ENCODE measurements around the gene GPHA2.
"Not testable (repeated sequence)": the region's sequence is repeated elsewhere in the genome, so short reads cannot be mapped to it uniquely, and the experiment has no call there.

GPHA2 gene

GRCh38 chr11:64935359-64936081, at the start of gene GPHA2:
GPHA2 (minus strand) TSS chr11:64935893; CDS start chr11:64935460, 433 bp downstream.
- no peak for DNase-seq (ENCODE audit: low read depth)

DNA sequence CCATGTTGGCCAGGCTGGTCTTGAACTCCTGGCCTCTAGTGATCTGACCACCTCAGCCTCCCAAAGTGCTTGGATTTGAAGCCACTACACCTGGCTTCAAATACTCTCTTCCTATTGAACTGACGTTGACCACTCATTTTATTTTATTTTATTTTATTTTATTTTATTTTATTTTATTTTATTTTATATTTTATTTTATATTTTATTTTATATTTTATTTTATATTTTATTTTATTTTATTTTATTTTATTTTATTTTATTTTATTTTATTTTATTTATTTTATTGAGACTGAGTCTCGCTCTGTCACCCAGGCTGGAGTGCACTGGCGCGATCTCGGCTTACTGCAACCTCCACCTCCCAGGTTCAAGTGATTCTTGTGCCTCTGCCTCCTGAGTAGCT, 47.6 kb upstream of the GPHA2 start:
- DNase-seq (ENCODE audit: low read depth) = not testable (repeated sequence)

- DNase-seq (ENCODE audit: low read depth) = no peak
Measured at GRCh38 chr11:64976651-64977050, 41.0 kb upstream of the GPHA2 start.

- no peak for DNase-seq (ENCODE audit: low read depth)
Measured at GRCh38 chr11:64974124-64974523, 38.4 kb upstream of the GPHA2 start.

GRCh38 chr11:64971421-64972233, 35.9 kb upstream of the GPHA2 start, which contains the start of gene MAJIN:
MAJIN (minus strand) TSS chr11:64972108; CDS start chr11:64959405, 12,703 bp downstream.
- DNase-seq (ENCODE audit: low read depth) = peak; percentile 71

DNA sequence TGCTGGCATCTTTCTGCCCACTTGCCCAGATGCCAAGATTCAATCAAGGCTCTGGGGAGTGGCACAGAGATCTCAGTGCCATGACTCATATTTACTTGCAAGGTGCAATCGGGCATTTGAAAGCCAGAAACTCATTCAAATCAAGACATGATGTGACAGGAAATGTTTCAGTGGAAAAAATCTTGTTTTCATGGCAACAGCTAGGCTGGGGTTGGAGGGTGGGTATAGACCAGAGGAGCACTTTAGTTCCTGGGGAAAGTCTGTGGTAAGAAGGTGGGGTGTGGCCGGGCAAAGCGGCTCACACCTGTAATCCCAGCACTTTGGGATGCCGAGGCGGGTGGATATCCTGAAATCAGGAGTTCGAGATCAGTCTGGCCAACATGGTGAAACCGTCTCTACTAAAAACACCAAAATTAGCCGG, 35.0 kb upstream of the GPHA2 start:
- DNase-seq (ENCODE audit: low read depth) = no peak

DNA sequence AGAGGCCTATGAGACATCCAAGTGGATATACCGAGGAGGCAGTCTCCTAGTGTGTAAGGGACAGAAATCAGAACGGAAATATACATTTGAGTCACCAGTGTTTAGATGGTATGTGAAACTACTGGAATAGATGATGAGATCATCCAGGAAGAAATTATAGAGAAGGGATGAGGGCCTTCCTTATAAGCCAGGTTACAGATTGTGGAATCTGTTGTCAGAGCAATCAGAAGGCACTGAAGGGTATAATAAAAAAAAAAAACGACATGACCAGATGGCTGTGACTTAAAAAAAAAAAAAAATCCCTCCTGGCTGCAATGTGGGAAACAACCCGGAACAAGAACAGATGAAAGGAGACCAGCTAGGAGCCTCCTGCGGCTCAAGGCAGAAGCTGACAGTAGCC, 33.5 kb upstream of the GPHA2 start:
- DNase-seq (ENCODE audit: low read depth) = no peak

GRCh38 chr11:64967375-64967774, 31.7 kb upstream of the GPHA2 start:
- DNase-seq (ENCODE audit: low read depth) = no peak

DNA sequence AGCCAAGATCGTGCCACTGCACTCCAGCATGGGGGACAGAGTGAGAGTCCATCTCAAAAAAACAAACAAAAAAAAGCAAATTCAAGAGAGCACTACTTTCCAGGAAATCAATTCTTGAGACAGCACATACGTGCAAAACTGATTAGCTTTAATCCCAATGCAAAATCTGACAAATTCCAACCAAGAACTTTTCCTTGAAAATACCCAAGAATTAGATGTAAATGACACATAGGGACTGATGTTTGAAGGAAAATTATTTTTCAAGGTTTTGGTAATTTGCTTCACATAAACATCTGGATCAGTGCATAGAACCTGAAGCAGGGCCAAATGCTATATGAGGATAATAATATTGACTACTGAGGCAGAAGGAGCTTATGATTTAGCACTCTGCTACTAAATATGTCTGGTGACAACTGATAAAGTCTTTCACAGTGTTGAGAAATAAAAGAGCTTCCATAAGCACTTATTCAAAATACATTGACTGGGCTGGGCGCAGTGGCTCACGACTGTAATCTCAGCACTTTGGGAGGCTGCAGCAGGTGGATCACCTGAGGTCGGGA, 27.5 kb upstream of the GPHA2 start:
- DNase-seq (ENCODE audit: low read depth) = no peak

GRCh38 chr11:64960719-64961118, 25.0 kb upstream of the GPHA2 start:
- no peak for DNase-seq (ENCODE audit: low read depth)

- DNase-seq (ENCODE audit: low read depth) = no peak
Measured at GRCh38 chr11:64959498-64959897, 23.8 kb upstream of the GPHA2 start.

DNA sequence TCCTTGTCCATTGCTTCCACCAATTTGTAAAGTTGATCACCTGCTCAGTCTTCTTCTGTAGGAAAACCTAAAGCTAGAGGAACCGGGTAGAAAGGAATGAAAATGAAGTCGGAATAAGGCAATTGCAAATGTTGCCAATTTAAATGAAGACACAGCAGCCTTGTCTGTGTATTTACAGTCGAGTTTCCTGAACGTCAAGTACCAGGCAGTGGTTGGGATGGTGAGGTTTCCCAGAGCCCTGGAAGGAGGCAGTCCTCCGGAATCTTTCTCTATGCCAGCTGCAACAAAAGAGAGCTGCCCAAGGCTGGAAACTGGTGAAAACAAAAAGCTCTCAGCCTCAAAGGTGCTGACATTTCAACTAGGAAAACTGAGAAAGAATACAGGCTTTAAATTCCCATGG, 18.5 kb upstream of the GPHA2 start:
- no peak for DNase-seq (ENCODE audit: low read depth)

GRCh38 chr11:64951529-64951928, 15.8 kb upstream of the GPHA2 start:
- no peak for DNase-seq (ENCODE audit: low read depth)

DNA sequence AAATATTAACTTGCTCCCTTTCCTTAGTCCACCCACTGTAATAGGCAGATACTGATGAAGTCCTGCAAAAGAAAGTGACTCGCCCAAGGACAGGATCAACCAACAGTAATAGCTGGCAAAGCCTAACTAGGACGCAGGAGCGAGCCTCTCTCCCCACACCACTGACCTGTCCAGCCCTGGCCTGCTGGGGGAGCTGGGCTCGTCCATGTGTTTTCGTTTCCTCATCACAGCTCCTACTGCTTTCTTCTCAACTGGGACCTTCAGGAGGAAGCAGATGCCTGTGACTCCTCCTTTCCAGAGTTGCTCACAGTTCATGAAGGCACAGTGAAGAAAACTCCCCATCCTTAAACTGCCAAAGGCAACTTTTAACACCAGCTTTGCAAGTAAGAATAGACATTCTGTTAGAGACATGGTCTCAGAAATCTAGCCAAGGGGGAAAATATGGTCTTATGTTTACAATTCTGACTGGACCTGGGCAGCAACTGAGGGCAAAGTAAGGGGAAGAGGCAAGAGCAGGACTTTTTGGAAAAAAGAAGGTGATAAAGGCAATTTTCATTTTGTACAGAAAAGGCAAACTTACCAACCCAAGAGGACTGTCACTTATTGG, 11.6 kb upstream of the GPHA2 start:
- no peak for DNase-seq (ENCODE audit: low read depth)

DNA sequence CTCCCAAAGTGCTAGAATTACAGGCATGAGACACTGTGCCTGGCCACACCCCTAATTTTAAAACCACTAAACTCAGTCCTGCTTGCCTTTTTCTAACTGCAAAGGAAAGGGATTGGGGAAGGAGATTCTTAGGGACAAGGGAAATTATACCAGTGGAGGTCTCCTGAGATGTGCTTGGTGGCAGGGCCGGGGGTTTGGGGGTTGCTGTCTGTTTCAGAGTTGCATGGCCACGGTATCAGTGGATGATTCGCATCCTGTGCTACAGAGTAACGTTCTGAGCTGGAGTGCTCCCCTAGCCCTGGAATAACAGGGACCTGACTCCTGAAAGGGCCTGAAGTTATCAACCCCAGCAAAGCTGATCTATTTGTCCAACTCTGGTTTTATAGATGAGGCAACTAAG, 846 bp upstream of the GPHA2 start:
- DNase-seq (ENCODE audit: low read depth) = no peak

DNA sequence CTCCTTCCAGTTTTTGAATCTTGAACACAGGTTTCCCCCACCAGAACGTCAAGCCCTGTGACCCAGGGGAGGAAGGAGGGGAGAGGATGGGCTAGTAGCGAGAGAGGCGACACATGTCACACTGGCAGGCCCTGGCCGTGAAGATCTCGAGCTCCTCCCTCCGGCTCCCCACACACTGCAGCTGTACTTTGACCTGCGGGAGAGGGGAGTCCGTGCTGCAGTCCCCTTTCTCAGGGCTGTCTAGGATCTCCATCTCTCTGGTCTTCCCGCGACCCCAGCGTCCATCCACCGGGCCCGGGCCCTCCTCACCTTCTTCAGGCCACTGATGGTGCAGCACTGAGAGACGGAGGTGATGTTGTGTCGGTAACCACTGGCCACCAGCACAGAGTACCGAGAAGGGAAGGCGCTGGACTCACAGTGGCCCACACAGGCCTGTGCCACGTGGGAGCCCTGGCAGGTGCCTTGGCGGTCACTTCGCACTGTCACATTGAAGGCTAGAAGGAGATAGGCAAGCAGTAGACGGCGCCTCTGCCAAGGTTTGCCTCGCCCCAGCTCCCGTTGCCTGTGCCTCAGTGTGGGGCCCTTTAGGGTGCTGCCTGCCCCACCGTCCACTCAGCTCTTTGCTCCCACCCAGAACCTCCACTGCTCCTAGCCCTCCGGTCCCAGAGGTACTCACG, 873 bp downstream of the GPHA2 start:
- no peak for DNase-seq (ENCODE audit: low read depth)

- no peak for DNase-seq (ENCODE audit: low read depth)
Measured at GRCh38 chr11:64933935-64934681, 1.6 kb downstream of the GPHA2 start.

DNA sequence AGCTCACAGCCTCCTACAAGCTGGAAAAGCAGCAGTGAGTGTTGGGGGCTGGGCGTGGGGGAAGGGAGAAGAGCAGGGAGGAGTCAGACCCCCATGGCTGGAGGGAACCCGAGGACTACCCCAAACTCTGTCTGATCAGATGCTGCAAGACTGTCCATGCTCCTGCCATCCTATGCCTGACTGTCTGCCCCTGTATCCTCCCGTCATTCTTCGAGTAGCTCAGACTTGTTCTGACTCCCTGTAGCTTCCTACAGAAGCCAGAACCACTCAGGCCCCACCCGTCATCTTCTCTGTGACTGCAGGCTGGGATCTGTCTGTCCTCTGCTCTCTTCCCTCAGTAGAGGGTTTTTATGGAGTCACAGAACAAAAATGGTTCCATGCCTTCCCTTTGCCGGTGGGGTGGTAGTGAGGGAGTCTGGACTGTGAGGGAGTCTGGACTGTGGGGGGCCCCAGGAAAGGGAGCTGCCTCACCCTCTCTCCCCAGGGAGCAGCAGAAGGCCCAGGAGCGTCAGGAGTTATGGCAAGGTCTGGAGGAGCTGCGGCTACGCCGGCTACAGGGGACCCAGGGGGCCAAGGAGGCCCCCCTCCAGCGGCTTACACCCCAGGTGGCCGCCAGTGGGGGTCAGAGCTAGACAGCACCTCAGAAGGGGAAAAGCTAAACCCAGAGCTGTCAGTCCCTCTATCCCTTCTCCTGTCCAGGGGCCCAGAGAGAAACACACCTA, 2.3 kb downstream of the GPHA2 start:
- DNase-seq (ENCODE audit: low read depth) = no peak

DNA sequence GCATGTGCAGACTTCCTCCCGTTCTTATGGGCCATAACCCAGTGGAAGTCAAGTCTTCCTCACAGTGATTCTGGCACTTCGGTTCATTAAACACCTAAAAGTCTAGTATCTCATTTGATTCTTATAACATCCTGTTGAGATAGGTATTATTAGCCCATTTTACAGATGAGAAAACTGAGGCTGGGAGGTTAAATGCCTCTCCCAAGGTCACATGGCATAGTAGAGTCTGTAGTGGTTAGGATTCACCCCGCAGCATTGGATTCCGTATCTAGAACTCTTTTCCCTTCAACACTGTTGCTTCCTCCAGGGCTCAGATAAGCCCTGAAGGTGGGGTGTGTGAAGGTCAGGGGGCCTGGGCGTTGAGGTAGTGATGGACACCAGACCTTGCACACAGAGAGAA, 3.4 kb downstream of the GPHA2 start:
- DNase-seq (ENCODE audit: low read depth) = no peak

- no peak for DNase-seq (ENCODE audit: low read depth)
Measured at GRCh38 chr11:64931290-64931689, 4.4 kb downstream of the GPHA2 start.

- no peak for DNase-seq (ENCODE audit: low read depth)
Measured at GRCh38 chr11:64930340-64930739, 5.4 kb downstream of the GPHA2 start.
